Heart left ventricle (tissue), 13 donors: ENCODE results near the gene MYH7.

Experiments
- POLR2A ChIP-seq, 2 donors: fragments of 450-650 bp; IDR thresholded peaks; one replicate each; pipeline ENCODE4 v1.6.1; 2017; ENCODE audit warnings: antibody characterized with exemption in 2 of 2, mild to moderate bottlenecking in 2 of 2, moderate library complexity in 2 of 2
- TF ChIP-seq, protein P1 (sequence below), 12 donors: fragments of 200-600 bp; sonication (generic) in 4 of 12; IDR thresholded peaks; one replicate each; pipeline versions ENCODE4 v1.5.0 to v1.8.0; 2018 to 2022; ENCODE audit warnings: antibody characterized with exemption in 12 of 12, mild to moderate bottlenecking in 5 of 12
- donor health status: ischemic (EF 13 %, LVEDD 7.1; RV severe dilation, severe dysfunction).
- donor health status: DM: no; HTN: yes; CAD: no.
- donor health status: DM: no; HTN: no; CAD: no.
- donor health status: ischemic (EF 25% LVEDD 6.9; RV normal size, moderate dysfunction).
- donor health status: ischemic (EF 25% LVEDD 5.7; RV mildly dilated, moderate dysfunction).
- donor health status: ischemic (EF 35%, LVEDD 5.7; RV mildly dilated, moderate dysfunction).
- donor health status: nonischemic (EF 11% LVEDD 7.7; RV severe dilation, severe dysfunction).
- donor health status: DM: yes; HTN: yes; CAD: no.
- donor health status: PGD.
- donor health status: ischemic (EF 29% LVEDD 5.4; RV normal size, mild dysfunction).
- donor health status: nonischemic (EF 23%, LVEDD 6.1; RV moderate dilation, normal function).

DNA sequence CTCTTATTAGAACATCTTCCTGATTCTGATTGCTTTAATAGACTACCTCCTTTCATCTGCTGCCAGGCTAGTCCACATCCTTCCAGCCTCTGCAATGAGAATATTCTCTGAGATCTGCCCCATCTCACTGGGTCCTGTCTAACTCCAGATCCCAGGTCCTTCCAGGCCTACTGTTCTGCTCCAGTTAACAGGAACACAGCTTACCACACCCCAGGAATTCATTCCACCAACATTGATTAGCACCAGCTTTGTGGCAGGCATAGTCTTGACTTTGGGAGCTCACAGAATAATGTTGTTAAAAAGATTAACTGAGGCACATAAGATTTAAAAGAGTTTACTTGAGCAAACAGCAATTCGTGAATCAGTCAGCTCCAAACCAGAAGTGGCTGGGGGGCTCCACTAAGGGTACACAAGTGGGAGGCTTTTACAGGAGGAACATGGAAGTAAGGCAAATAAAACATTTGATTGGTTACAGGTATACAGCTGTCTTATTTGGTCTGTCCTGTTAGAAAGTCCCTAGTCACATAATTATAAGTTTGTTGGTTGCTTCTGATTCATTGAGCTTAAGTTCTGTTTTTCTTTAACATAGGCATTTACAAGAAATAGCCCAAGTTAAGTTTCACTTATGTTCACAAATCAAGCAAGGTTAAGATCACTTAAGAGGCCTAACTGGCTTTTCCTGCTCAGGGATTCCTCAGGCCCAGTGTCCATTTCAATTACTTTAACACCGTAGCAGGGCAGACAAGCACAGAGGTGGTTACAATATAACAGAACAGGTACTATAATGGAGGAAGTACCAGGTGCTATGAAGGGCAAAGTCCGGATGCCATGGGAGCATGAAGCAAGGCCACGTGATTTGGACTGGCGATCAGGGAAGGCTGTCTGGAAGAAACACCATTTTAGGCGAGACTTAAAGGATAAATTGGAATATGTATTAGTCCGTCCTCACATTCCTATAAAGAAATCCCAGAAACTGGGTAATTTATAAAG, 12.2 kb upstream of the MYH7 start:
- TF ChIP-seq POLR2A (IDR thresholded peaks at IDR 0.05) = no peak
- TF ChIP-seq, protein P1, sequence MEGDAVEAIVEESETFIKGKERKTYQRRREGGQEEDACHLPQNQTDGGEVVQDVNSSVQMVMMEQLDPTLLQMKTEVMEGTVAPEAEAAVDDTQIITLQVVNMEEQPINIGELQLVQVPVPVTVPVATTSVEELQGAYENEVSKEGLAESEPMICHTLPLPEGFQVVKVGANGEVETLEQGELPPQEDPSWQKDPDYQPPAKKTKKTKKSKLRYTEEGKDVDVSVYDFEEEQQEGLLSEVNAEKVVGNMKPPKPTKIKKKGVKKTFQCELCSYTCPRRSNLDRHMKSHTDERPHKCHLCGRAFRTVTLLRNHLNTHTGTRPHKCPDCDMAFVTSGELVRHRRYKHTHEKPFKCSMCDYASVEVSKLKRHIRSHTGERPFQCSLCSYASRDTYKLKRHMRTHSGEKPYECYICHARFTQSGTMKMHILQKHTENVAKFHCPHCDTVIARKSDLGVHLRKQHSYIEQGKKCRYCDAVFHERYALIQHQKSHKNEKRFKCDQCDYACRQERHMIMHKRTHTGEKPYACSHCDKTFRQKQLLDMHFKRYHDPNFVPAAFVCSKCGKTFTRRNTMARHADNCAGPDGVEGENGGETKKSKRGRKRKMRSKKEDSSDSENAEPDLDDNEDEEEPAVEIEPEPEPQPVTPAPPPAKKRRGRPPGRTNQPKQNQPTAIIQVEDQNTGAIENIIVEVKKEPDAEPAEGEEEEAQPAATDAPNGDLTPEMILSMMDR (IDR thresholded peaks at IDR 0.05) = no peak
